ENCODE data around the gene ATP1B2. TPM values are rescaled to one million over a fixed set of nuclear protein-coding genes. Genes with fewer than 3 reads are reported as not detected.
"Not testable (repeated sequence)": the region's sequence is repeated elsewhere in the genome, so short reads cannot be mapped to it uniquely, and the experiment has no call there.

Gene ATP1B2
- total RNA-seq, 3 donors from 2014 or later = 0.41 to 8.7 (median 0.67) TPM

- TF ChIP-seq, protein P1, sequence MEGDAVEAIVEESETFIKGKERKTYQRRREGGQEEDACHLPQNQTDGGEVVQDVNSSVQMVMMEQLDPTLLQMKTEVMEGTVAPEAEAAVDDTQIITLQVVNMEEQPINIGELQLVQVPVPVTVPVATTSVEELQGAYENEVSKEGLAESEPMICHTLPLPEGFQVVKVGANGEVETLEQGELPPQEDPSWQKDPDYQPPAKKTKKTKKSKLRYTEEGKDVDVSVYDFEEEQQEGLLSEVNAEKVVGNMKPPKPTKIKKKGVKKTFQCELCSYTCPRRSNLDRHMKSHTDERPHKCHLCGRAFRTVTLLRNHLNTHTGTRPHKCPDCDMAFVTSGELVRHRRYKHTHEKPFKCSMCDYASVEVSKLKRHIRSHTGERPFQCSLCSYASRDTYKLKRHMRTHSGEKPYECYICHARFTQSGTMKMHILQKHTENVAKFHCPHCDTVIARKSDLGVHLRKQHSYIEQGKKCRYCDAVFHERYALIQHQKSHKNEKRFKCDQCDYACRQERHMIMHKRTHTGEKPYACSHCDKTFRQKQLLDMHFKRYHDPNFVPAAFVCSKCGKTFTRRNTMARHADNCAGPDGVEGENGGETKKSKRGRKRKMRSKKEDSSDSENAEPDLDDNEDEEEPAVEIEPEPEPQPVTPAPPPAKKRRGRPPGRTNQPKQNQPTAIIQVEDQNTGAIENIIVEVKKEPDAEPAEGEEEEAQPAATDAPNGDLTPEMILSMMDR (IDR thresholded peaks at IDR 0.05) = no peak
- ATAC-seq = no peak
- no peaks in the 10 kb centered on the region for H3K36me3 ChIP-seq (ENCODE audit: low read depth)
- no peaks in the 10 kb centered on the region for H3K9me3 ChIP-seq
- H3K4me1 ChIP-seq (ENCODE audit: low read depth) = no peaks in the 10 kb centered on the region
- intact Hi-C loops (cut with DNase I, micrococcal nuclease) = no loop called here
- DNase-seq = no peak
- no peak overlapping the region for H3K4me3 ChIP-seq
Observed at GRCh38 chr17:7640783-7641182, 9.9 kb upstream of the ATP1B2 start.

GRCh38 chr17:7641635-7642034 lies 9.1 kb upstream of the ATP1B2 start:
- DNase-seq; ATAC-seq; H3K36me3 ChIP-seq (ENCODE audit: low read depth); intact Hi-C loops (cut with DNase I, micrococcal nuclease); H3K4me1 ChIP-seq (ENCODE audit: low read depth); H3K9me3 ChIP-seq; H3K4me3 ChIP-seq: not testable (repeated sequence)

- H3K4me1 ChIP-seq (ENCODE audit: low read depth) = no peaks in the 10 kb centered on the region
- peak; percentile 55 for ATAC-seq
- TF ChIP-seq, protein P1 (IDR thresholded peaks at IDR 0.05) = no peak
- DNase-seq = no peak
- intact Hi-C loops (cut with DNase I, micrococcal nuclease) = no loop called here
- H3K4me3 ChIP-seq = no peak overlapping the region
- no peaks in the 10 kb centered on the region for H3K36me3 ChIP-seq (ENCODE audit: low read depth)
- no peaks in the 10 kb centered on the region for H3K9me3 ChIP-seq
Observed at GRCh38 chr17:7644775-7645174, 6.0 kb upstream of the ATP1B2 start.

GRCh38 chr17:7646457-7646856 lies 4.3 kb upstream of the ATP1B2 start:
- no peak overlapping the region for H3K4me3 ChIP-seq
- no peaks in the 10 kb centered on the region for H3K9me3 ChIP-seq
- DNase-seq (no peak), ATAC-seq (no peak)
- TF ChIP-seq, protein P1 (IDR thresholded peaks at IDR 0.05) = no peak
- intact Hi-C loops (cut with DNase I, micrococcal nuclease) = no loop called here
- no peaks in the 10 kb centered on the region for H3K36me3 ChIP-seq (ENCODE audit: low read depth)
- peaks cover 9% of the 10 kb centered on the region for H3K4me1 ChIP-seq (ENCODE audit: low read depth)

GRCh38 chr17:7647018-7647417 lies 3.7 kb upstream of the ATP1B2 start:
- intact Hi-C loops (cut with DNase I, micrococcal nuclease) = no loop called here
- no peak for DNase-seq

DNA sequence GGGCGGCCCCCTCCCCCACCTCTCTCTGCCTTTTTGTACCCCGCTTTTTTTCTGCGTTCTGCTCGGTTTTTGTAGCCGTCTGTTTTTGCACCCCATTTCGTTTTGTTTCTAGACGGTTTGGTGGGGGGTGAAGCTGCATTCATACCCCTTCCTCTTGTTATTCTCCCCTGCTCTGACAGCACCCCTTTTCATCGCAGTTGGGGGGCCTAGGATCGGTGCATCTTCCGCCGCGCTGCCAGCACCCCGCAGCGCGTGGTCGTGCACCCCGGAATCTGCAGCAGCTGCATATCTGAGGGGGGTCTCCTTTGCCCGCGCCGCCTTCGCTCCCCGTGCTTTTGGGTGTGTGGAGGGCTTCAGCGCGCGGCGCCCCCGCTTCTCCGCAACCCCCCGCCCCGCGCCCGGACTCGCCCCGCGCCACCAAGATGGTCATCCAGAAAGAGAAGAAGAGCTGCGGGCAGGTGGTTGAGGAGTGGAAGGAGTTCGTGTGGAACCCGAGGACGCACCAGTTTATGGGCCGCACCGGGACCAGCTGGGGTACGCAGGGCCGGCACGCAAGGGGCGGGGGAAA lies 455 bp downstream of the ATP1B2 start:
- Histone ChIP-seq H3K4me3 (no peak overlapping the region), H3K36me3 (ENCODE audit: low read depth) (no peaks in the 10 kb centered on the region), H3K9me3 (no peaks in the 10 kb centered on the region), H3K4me1 (ENCODE audit: low read depth) (peaks cover 11% of the 10 kb centered on the region)
- ATAC-seq (no peak), DNase-seq (no peak)
- intact Hi-C loops (cut with DNase I, micrococcal nuclease) = no loop called here
- TF ChIP-seq, protein P1 (IDR thresholded peaks at IDR 0.05) = no peak

More at GRCh38 chr17:7647018-7647417, 3.7 kb upstream of the ATP1B2 start:
- Histone ChIP-seq H3K4me1 (ENCODE audit: low read depth) (peaks cover 11% of the 10 kb centered on the region), H3K36me3 (ENCODE audit: low read depth) (no peaks in the 10 kb centered on the region), H3K4me3 (no peak overlapping the region), H3K9me3 (no peaks in the 10 kb centered on the region)
- TF ChIP-seq, protein P1 (IDR thresholded peaks at IDR 0.05) = no peak
- ATAC-seq = no peak
